GM23338 (cell line): ENCODE results near the gene ARAP1. TPM values are rescaled to one million over a fixed set of nuclear protein-coding genes. Genes with fewer than 3 reads are reported as not detected.

Experiments used
- ATAC-seq: fragments of 200-7000 bp; cut with Tn5 transposase; 3 replicates; pipeline ENCODE4 v1.9.1; 2020
- DNase-seq: peaks from one replicate; pipeline ENCODE4 v3.0.0-alpha.2; 2015; ENCODE audit warnings: low spot score
- H2AFZ ChIP-seq: fragments of 200-600 bp; sonication (generic); 2 replicates; pipeline ENCODE4 v1.8.0; 2016; ENCODE audit warnings: antibody characterized with exemption, mild to moderate bottlenecking, moderate library complexity
- H3F3A ChIP-seq: fragments of 200-600 bp; sonication (generic); replicated peaks from 2 replicates; pipeline ENCODE4 v1.8.0; 2017; ENCODE audit warnings: antibody characterized with exemption, mixed run types, low read depth
- H3K27ac ChIP-seq: fragments of 200-600 bp; sonication (generic); 2 replicates; pipeline ENCODE4 v1.6.1; 2016; ENCODE audit warnings: low read depth
- H3K27me3 ChIP-seq: fragments of 200-600 bp; sonication (generic); 2 replicates; pipeline ENCODE4 v1.8.0; 2016; ENCODE audit warnings: mild to moderate bottlenecking, mixed run types, moderate library complexity; ENCODE audit not compliant: insufficient read depth
- H3K36me3 ChIP-seq: fragments of 200-600 bp; sonication (generic); 2 replicates; pipeline ENCODE4 v1.8.0; 2016; ENCODE audit warnings: mild to moderate bottlenecking; ENCODE audit not compliant: insufficient read depth
- H3K4me1 ChIP-seq: fragments of 200-600 bp; sonication (generic); 2 replicates; pipeline ENCODE4 v1.8.0; 2016; ENCODE audit warnings: mild to moderate bottlenecking, moderate library complexity; ENCODE audit not compliant: insufficient read depth
- H3K4me2 ChIP-seq: fragments of 200-600 bp; sonication (generic); 2 replicates; pipeline ENCODE4 v1.7.1; 2017; ENCODE audit warnings: mixed run types
- H3K4me3 ChIP-seq: fragments of 200-600 bp; sonication (generic); 2 replicates; pipeline ENCODE4 v1.6.1; 2016; ENCODE audit warnings: mixed run types
- H3K79me2 ChIP-seq: fragments of 200-600 bp; sonication (generic); replicated peaks from 2 replicates; pipeline ENCODE4 v1.8.0; 2017; ENCODE audit warnings: mild to moderate bottlenecking; ENCODE audit not compliant: insufficient read depth
- H3K9me2 ChIP-seq: fragments of 200-600 bp; sonication (generic); 2 replicates; pipeline ENCODE4 v1.8.0; 2017; ENCODE audit not compliant: insufficient read depth
- H4K20me1 ChIP-seq: fragments of 200-600 bp; sonication (generic); replicated peaks from 2 replicates; pipeline ENCODE4 v1.8.0; 2017; ENCODE audit warnings: mild to moderate bottlenecking; ENCODE audit not compliant: insufficient read depth
- H3K27ac Mint-ChIP-seq: 2 replicates; pipeline ENCODE4 v1.8.0; 2020; ENCODE audit warnings: inconsistent platforms, mild to moderate bottlenecking, moderate library complexity, mixed read lengths
- H3K27me3 Mint-ChIP-seq: 3 replicates; pipeline ENCODE4 v1.8.0; 2022; ENCODE audit warnings: low read depth, mild to moderate bottlenecking, moderate library complexity, mixed read lengths, inconsistent platforms; ENCODE audit not compliant: insufficient read depth, poor library complexity
- H3K36me3 Mint-ChIP-seq: 3 replicates; pipeline ENCODE4 v1.8.0; 2021; ENCODE audit warnings: low read depth, mild to moderate bottlenecking, inconsistent platforms, moderate library complexity, mixed read lengths
- H3K4me1 Mint-ChIP-seq: 3 replicates; pipeline ENCODE4 v1.8.0; 2020; ENCODE audit warnings: mild to moderate bottlenecking, inconsistent platforms, mixed read lengths
- H3K4me3 Mint-ChIP-seq: 3 replicates; pipeline ENCODE4 v1.8.0; 2021; ENCODE audit warnings: moderate library complexity, mild to moderate bottlenecking, inconsistent platforms, mixed read lengths
- H3K9me3 Mint-ChIP-seq: 3 replicates; pipeline ENCODE4 v1.8.0; 2020; ENCODE audit warnings: moderate library complexity, mild to moderate bottlenecking, inconsistent platforms, mixed read lengths
- EZH2 ChIP-seq: fragments of 200-600 bp; sonication (generic); IDR thresholded peaks from one replicate; pipeline ENCODE4 v1.8.0; 2017; ENCODE audit warnings: antibody characterized with exemption, mild to moderate bottlenecking, low read depth; ENCODE audit not compliant: unreplicated experiment
- JUNB ChIP-seq: IDR thresholded peaks from one replicate; pipeline ENCODE4 v1.6.1; 2016; ENCODE audit warnings: antibody characterized with exemption; ENCODE audit not compliant: unreplicated experiment
- polyA plus RNA-seq: library from polyadenylated mRNA; unstranded; fragments of >200 nt; fragmentation: Nextera tagmentation; extraction: Ambion mirVana; gene quantifications from 2 replicates; pipeline ENCODE4 v1.2.1, GENCODE V29; 2016
- total RNA-seq: library from RNA; depleted of rRNA; stranded (reverse); fragments of >200 nt; shearing (Covaris generic); gene quantifications from 2 replicates; pipeline ENCODE4 v1.2.3, GENCODE V29; 2014
- TF ChIP-seq, protein P1 (sequence below): fragments of 250-450 bp; sonication (Bioruptor Pico); IDR thresholded peaks from 2 replicates; pipeline ENCODE4 v1.5.0; 2020; ENCODE audit warnings: mild to moderate bottlenecking, moderate library complexity
- TF ChIP-seq, protein P2 (sequence below): IDR thresholded peaks from one replicate; pipeline ENCODE4 v1.6.1; 2018; ENCODE audit warnings: antibody characterized with exemption; ENCODE audit not compliant: unreplicated experiment

ARAP1 gene
- total and polyA plus RNA-seq, 2 experiments from 2014 or later, result 24.5 to 116 TPM

DNA sequence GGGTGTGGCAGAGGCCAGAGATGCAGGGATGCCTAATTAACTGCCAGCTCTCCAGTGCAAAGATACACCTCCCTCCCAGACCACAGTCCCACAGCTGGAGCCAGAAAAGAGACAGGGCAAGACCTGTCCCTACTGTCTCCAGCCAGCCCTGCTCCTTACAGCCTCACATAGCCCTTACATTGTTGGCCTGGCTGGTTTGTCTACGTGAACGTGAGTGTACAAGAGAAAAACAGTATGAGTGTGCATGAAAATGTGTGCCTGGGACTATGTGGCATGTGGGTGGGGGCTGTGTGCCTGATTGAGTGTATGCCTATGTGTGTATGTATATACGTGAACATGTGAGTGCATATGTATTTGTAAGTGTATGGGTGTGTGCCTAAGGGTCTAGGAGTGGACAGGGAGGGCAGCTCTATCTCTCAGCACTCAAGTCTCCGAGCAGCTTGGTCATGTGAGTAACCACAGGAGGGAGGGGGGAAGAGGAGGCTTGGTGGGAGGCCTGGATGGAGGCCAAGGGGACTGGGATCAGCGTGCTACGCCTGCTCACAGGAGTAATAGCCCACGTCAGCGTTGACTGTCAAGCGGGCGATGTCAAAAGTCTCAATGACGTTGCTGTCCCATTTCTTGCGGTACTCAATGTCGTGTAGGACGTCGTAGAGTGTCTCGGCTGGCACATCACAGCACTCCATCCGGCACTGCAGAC lies 6.6 kb upstream of the ARAP1 start:
- no peaks in the 10 kb centered on the region for H3K36me3 ChIP-seq
- no peak overlapping the region for H3K4me3 Mint-ChIP-seq
- H3K9me2 ChIP-seq, result no peaks in the 10 kb centered on the region
- peaks cover 3% of the 10 kb centered on the region; the same call in 1 of the 3 replicates for H3K36me3 Mint-ChIP-seq
- no peaks in the 10 kb centered on the region; the same call in 1 of the 2 replicates for H4K20me1 ChIP-seq
- peaks cover 12% of the 10 kb centered on the region for H3K4me1 ChIP-seq
- H3K27me3 Mint-ChIP-seq, result peaks cover 16% of the 10 kb centered on the region
- H2AFZ ChIP-seq, result no peak overlapping the region
- 0 out of 2 replicates have a peak, but pooled peaks cover 3% of the 10 kb centered on the region for H3F3A ChIP-seq
- H3K4me1 Mint-ChIP-seq, result peaks cover 16% of the 10 kb centered on the region
- TF ChIP-seq, protein P1, sequence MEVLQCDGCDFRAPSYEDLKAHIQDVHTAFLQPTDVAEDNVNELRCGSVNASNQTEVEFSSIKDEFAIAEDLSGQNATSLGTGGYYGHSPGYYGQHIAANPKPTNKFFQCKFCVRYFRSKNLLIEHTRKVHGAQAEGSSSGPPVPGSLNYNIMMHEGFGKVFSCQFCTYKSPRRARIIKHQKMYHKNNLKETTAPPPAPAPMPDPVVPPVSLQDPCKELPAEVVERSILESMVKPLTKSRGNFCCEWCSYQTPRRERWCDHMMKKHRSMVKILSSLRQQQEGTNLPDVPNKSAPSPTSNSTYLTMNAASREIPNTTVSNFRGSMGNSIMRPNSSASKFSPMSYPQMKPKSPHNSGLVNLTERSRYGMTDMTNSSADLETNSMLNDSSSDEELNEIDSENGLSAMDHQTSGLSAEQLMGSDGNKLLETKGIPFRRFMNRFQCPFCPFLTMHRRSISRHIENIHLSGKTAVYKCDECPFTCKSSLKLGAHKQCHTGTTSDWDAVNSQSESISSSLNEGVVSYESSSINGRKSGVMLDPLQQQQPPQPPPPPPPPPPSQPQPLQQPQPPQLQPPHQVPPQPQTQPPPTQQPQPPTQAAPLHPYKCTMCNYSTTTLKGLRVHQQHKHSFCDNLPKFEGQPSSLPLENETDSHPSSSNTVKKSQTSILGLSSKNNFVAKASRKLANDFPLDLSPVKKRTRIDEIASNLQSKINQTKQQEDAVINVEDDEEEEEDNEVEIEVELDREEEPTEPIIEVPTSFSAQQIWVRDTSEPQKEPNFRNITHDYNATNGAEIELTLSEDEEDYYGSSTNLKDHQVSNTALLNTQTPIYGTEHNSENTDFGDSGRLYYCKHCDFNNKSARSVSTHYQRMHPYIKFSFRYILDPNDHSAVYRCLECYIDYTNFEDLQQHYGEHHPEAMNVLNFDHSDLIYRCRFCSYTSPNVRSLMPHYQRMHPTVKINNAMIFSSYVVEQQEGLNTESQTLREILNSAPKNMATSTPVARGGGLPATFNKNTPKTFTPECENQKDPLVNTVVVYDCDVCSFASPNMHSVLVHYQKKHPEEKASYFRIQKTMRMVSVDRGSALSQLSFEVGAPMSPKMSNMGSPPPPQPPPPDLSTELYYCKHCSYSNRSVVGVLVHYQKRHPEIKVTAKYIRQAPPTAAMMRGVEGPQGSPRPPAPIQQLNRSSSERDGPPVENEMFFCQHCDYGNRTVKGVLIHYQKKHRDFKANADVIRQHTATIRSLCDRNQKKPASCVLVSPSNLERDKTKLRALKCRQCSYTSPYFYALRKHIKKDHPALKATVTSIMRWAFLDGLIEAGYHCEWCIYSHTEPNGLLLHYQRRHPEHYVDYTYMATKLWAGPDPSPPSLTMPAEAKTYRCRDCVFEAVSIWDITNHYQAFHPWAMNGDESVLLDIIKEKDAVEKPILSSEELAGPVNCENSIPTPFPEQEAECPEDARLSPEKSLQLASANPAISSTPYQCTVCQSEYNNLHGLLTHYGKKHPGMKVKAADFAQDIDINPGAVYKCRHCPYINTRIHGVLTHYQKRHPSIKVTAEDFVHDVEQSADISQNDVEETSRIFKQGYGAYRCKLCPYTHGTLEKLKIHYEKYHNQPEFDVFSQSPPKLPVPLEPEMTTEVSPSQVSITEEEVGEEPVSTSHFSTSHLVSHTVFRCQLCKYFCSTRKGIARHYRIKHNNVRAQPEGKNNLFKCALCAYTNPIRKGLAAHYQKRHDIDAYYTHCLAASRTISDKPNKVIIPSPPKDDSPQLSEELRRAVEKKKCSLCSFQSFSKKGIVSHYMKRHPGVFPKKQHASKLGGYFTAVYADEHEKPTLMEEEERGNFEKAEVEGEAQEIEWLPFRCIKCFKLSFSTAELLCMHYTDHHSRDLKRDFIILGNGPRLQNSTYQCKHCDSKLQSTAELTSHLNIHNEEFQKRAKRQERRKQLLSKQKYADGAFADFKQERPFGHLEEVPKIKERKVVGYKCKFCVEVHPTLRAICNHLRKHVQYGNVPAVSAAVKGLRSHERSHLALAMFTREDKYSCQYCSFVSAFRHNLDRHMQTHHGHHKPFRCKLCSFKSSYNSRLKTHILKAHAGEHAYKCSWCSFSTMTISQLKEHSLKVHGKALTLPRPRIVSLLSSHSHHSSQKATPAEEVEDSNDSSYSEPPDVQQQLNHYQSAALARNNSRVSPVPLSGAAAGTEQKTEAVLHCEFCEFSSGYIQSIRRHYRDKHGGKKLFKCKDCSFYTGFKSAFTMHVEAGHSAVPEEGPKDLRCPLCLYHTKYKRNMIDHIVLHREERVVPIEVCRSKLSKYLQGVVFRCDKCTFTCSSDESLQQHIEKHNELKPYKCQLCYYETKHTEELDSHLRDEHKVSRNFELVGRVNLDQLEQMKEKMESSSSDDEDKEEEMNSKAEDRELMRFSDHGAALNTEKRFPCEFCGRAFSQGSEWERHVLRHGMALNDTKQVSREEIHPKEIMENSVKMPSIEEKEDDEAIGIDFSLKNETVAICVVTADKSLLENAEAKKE (CRISPR knock-in tag), result no peak
- TF ChIP-seq EZH2, result no peak
- TF ChIP-seq, protein P2, sequence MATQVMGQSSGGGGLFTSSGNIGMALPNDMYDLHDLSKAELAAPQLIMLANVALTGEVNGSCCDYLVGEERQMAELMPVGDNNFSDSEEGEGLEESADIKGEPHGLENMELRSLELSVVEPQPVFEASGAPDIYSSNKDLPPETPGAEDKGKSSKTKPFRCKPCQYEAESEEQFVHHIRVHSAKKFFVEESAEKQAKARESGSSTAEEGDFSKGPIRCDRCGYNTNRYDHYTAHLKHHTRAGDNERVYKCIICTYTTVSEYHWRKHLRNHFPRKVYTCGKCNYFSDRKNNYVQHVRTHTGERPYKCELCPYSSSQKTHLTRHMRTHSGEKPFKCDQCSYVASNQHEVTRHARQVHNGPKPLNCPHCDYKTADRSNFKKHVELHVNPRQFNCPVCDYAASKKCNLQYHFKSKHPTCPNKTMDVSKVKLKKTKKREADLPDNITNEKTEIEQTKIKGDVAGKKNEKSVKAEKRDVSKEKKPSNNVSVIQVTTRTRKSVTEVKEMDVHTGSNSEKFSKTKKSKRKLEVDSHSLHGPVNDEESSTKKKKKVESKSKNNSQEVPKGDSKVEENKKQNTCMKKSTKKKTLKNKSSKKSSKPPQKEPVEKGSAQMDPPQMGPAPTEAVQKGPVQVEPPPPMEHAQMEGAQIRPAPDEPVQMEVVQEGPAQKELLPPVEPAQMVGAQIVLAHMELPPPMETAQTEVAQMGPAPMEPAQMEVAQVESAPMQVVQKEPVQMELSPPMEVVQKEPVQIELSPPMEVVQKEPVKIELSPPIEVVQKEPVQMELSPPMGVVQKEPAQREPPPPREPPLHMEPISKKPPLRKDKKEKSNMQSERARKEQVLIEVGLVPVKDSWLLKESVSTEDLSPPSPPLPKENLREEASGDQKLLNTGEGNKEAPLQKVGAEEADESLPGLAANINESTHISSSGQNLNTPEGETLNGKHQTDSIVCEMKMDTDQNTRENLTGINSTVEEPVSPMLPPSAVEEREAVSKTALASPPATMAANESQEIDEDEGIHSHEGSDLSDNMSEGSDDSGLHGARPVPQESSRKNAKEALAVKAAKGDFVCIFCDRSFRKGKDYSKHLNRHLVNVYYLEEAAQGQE, result no peak
- TF ChIP-seq JUNB, result no peak
- ATAC-seq, result no peak
- H3K9me3 Mint-ChIP-seq, result no peaks in the 10 kb centered on the region; the same call in 2 of the 3 replicates
- peaks cover 15% of the 10 kb centered on the region for H3K27me3 ChIP-seq
- H3K4me2 ChIP-seq, result no peak overlapping the region
- DNase-seq, result no peak
- no peak overlapping the region for H3K4me3 ChIP-seq
- no peaks in the 10 kb centered on the region for H3K79me2 ChIP-seq
- H3K27ac ChIP-seq, result no peak overlapping the region
- H3K27ac Mint-ChIP-seq, result no peak overlapping the region
